Motor neuron (in vitro differentiated cells): Measurements from ENCODE around the gene TXLNB. TPM values are rescaled to one million over a fixed set of nuclear protein-coding genes. Genes with fewer than 3 reads are reported as not detected.

Experiments
- ATAC-seq, 8 experiments: fragments of 200-7000 bp; cut with Tn5 transposase; replicated peaks in 6 of 8; 2 replicates each; pipeline ENCODE4 v1.8.0; 2021; ENCODE audit warnings: mild to moderate bottlenecking in 8 of 8, moderate library complexity in 8 of 8
- H3K27ac ChIP-seq, 2 donors: fragments of 250-450 bp; sonication (Bioruptor Pico); 2 replicates each; pipeline ENCODE4 v1.9.0; 2021; ENCODE audit warnings: antibody characterized with exemption in 2 of 2, mild to moderate bottlenecking in 2 of 2, moderate library complexity in 1 of 2
- H3K4me1 ChIP-seq, 2 donors: fragments of 250-450 bp; sonication (Bioruptor Pico); replicated peaks in 1 of 2; 2 replicates each; pipeline ENCODE4 v1.6.1; 2021; ENCODE audit warnings: antibody characterized with exemption in 2 of 2, mild to moderate bottlenecking in 2 of 2, moderate library complexity in 1 of 2
- H3K4me3 ChIP-seq, 5 donors: fragments of 250-450 bp; sonication (Bioruptor Pico); 2 replicates each; pipeline ENCODE4 v1.9.0; 2021; ENCODE audit warnings: antibody characterized with exemption in 5 of 5, mild to moderate bottlenecking in 5 of 5, moderate library complexity in 4 of 5
- WGBS, 10 experiments: fragments of 450-650 bp; shearing (Covaris generic); methylation state at CpG; one replicate each; pipeline ENCODE4 v1.0.0; 2022; 5-methylcytosine and 5-hydroxymethylcytosine counted together
- in situ Hi-C, 9 experiments: fragments of 400-800 bp; cut with MboI; loops; one replicate each; pipeline ENCODE4 v1.15.0; 2021; ENCODE audit warnings: low sequenced_read_pairs in 9 of 9, low pct_unique_long_range_greater_than_20kb in 2 of 9; ENCODE audit not compliant: unreplicated experiment in 9 of 9
- total RNA-seq, 8 experiments: library from RNA; unstranded; fragments of 300-600 nt; gene quantifications; 2 replicates each; pipeline versions ENCODE4 v1.2.3 to v1.2.4, GENCODE V29; 2022

Gene TXLNB
- total RNA-seq, 8 experiments from 2014 or later, result 0.27 to 9.7 (median 0.82) TPM

DNA sequence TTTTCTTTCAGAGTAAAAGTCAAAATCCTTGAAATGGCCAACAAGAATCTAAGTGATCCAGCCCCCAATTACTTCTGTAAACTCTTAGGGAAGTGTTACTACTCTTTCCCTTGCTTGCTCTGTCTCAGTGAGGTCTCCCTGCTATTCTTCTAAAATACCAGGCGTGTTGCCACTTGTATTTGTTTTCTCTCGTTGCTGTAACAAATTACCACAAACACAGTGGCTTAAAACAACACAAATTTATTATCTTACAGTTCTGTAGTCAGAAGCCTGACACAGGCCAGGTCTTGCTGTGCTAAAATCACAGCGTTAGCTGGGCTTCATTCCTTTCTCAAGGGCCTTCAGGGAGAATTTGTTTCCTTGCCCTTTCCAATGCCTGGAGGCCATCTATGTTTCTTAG lies 97.1 kb downstream of the TXLNB start:
- in situ Hi-C loops, result no loop called here
- WGBS, 10 experiments, result 35 to 100% (median 67%) methylated on average over 1 to 3 of the region's 3 CpGs
- Histone ChIP-seq H3K4me3 (no peak overlapping the region), H3K27ac (no peak overlapping the region), H3K4me1 (no peaks in the 10 kb centered on the region)
- ATAC-seq, result no peak

Other genes starting within 250 kb of the TXLNB start
- 10 to 100 TPM in 7 of 8 experiments, 1 to 10 TPM in 1; 7.5 to 22.9 (median 12.7) TPM for gene HECA, start 156.9 kb downstream of the TXLNB start, total RNA-seq
- gene CITED2, start 82.7 kb upstream of the TXLNB start, total RNA-seq, result 10 to 100 TPM; 15.7 to 84.6 (median 35.0) TPM